T-helper 1 cell treated with Interleukin-12 subunit alpha and Interleukin-12 subunit beta and Interleukin-4 antibody, amounts not matched to agents 30 ng/mL and 1 ng/mL, for 36 hours (primary cell): ENCODE measurements around the gene FBXO21. TPM values are rescaled to one million over a fixed set of nuclear protein-coding genes. Genes with fewer than 3 reads are reported as not detected.

Experiments used
- intact Hi-C: fragments of 100-400 bp; cut with micrococcal nuclease; formaldehyde crosslinking; loops from one replicate; pipeline ENCODE4 v1.15.1; 2024
- total RNA-seq: library from RNA; stranded (reverse); gene quantifications from 2 replicates; pipeline ENCODE4 v1.2.3, GENCODE V29; 2022

The FBXO21 gene
- total RNA-seq, 1 donor from 2014 or later: 27.1 TPM

- intact Hi-C loops: no loop called here
Observed at GRCh38 chr12:117168976-117169375, 21.3 kb downstream of the FBXO21 start.

GRCh38 chr12:117167769-117168168, 22.5 kb downstream of the FBXO21 start:
- intact Hi-C loops: no loop called here

- intact Hi-C loops: no loop called here
Observed at GRCh38 chr12:117166107-117166506, 24.2 kb downstream of the FBXO21 start.

GRCh38 chr12:117165342-117165741, 24.9 kb downstream of the FBXO21 start:
- intact Hi-C loops: no loop called here

GRCh38 chr12:117162633-117163032, 27.6 kb downstream of the FBXO21 start:
- intact Hi-C loops: no loop called here

- intact Hi-C loops: no loop called here
Observed at GRCh38 chr12:117162167-117162539, 28.1 kb downstream of the FBXO21 start.

- intact Hi-C loops: no loop called here
Observed at GRCh38 chr12:117161460-117162166, 28.7 kb downstream of the FBXO21 start.

- intact Hi-C loops: no loop called here
Observed at GRCh38 chr12:117159674-117160073, 30.6 kb downstream of the FBXO21 start.

GRCh38 chr12:117158911-117159553, 31.2 kb downstream of the FBXO21 start:
- intact Hi-C loops: no loop called here

- intact Hi-C loops: no loop called here
Observed at GRCh38 chr12:117158096-117158495, 32.2 kb downstream of the FBXO21 start.

GRCh38 chr12:117155278-117156060, 34.8 kb downstream of the FBXO21 start:
- intact Hi-C loops: loop anchor here (1.0 to 2.0 kb wide), 5 partner anchors 35 to 452 kb away; partner anchors contain the start of genes FBXO21, RNFT2, SPRING1 and TESC

- intact Hi-C loops: no loop called here
Observed at GRCh38 chr12:117152793-117153775, 37.2 kb downstream of the FBXO21 start.

GRCh38 chr12:117151403-117152031, 38.8 kb downstream of the FBXO21 start:
- intact Hi-C loops: no loop called here

- intact Hi-C loops: no loop called here
Observed at GRCh38 chr12:117149431-117149830, 40.8 kb downstream of the FBXO21 start.

- intact Hi-C loops: no loop called here
Observed at GRCh38 chr12:117148642-117149041, 41.6 kb downstream of the FBXO21 start.

- intact Hi-C loops: no loop called here
Observed at GRCh38 chr12:117147639-117148038, 42.6 kb downstream of the FBXO21 start.

GRCh38 chr12:117145597-117146154, 44.6 kb downstream of the FBXO21 start:
- intact Hi-C loops: no loop called here

GRCh38 chr12:117144599-117144998, 45.7 kb downstream of the FBXO21 start:
- intact Hi-C loops: no loop called here

- intact Hi-C loops: no loop called here
Observed at GRCh38 chr12:117143008-117143532, 47.2 kb downstream of the FBXO21 start.

GRCh38 chr12:117142094-117142493, 48.2 kb downstream of the FBXO21 start:
- intact Hi-C loops: no loop called here
